GM21367 (cell line): ENCODE data around the gene LIN7B.

Experiments used
- ATAC-seq: cut with Tn5 transposase; IDR thresholded peaks from one replicate; pipeline ENCODE4 v1.9.1; 2021; ENCODE audit not compliant: unreplicated experiment

Gene LIN7B

GRCh38 chr19:49094505-49095482 is 19.4 kb upstream of the LIN7B start:
- ATAC-seq: no peak

- ATAC-seq: no peak
These were observed 16.5 kb upstream of the LIN7B start for GRCh38 chr19:49097453-49098288.

- no peak for ATAC-seq
These were observed 15.4 kb upstream of the LIN7B start for GRCh38 chr19:49098795-49099194.

- ATAC-seq: no peak
These were observed 13.0 kb upstream of the LIN7B start for GRCh38 chr19:49101160-49101559.

- ATAC-seq: no peak
These were observed 11.9 kb upstream of the LIN7B start for GRCh38 chr19:49102303-49102702.

GRCh38 chr19:49103331-49104085 is 10.7 kb upstream of the LIN7B start:
- ATAC-seq: no peak

GRCh38 chr19:49104229-49104864 is 9.8 kb upstream of the LIN7B start:
- ATAC-seq: no peak

GRCh38 chr19:49106648-49107135 is 7.5 kb upstream of the LIN7B start:
- no peak for ATAC-seq

GRCh38 chr19:49107625-49108459 is 6.3 kb upstream of the LIN7B start:
- no peak for ATAC-seq

- ATAC-seq: no peak
These were observed 5.1 kb upstream of the LIN7B start for GRCh38 chr19:49109051-49109450.

GRCh38 chr19:49109569-49110233 is 4.5 kb upstream of the LIN7B start:
- no peak for ATAC-seq

GRCh38 chr19:49110567-49110966 is 3.6 kb upstream of the LIN7B start:
- ATAC-seq: no peak

GRCh38 chr19:49111218-49111998 is 2.8 kb upstream of the LIN7B start:
- ATAC-seq: no peak

- ATAC-seq: no peak
These were observed 627 bp downstream of the LIN7B start for GRCh38 chr19:49114630-49115363.

- no peak for ATAC-seq
These were observed 2.4 kb downstream of the LIN7B start for GRCh38 chr19:49116544-49116943.

GRCh38 chr19:49117677-49118564 is 3.8 kb downstream of the LIN7B start:
- ATAC-seq: no peak
